GM18502 (cell line): Measurements from ENCODE around the gene FAM193B.
"Not testable (repeated sequence)": the region's sequence is repeated elsewhere in the genome, so short reads cannot be mapped to it uniquely, and the experiment has no call there.

ENCODE experiments used
- ATAC-seq: cut with Tn5 transposase; IDR thresholded peaks from one replicate; pipeline ENCODE4 v1.9.1; 2021; ENCODE audit warnings: mild to moderate bottlenecking; ENCODE audit not compliant: unreplicated experiment, poor library complexity

Gene FAM193B

GRCh38 chr5:177540438-177540837 is 13.9 kb downstream of the FAM193B start:
- no peak for ATAC-seq

GRCh38 chr5:177539411-177539810 is 15.0 kb downstream of the FAM193B start:
- ATAC-seq, result no peak

- ATAC-seq, result no peak
Observed at GRCh38 chr5:177538876-177539275, 15.5 kb downstream of the FAM193B start.

- ATAC-seq, result no peak
Observed at GRCh38 chr5:177537389-177538361, 16.7 kb downstream of the FAM193B start.

- ATAC-seq, result no peak
Observed at GRCh38 chr5:177536386-177536785, 18.0 kb downstream of the FAM193B start.

GRCh38 chr5:177535125-177535524 is 19.2 kb downstream of the FAM193B start:
- no peak for ATAC-seq

GRCh38 chr5:177534433-177534832 is 19.9 kb downstream of the FAM193B start:
- not testable (repeated sequence) for ATAC-seq

GRCh38 chr5:177531209-177531940 is 23.0 kb downstream of the FAM193B start:
- ATAC-seq, result no peak

GRCh38 chr5:177530638-177531037 is 23.7 kb downstream of the FAM193B start:
- no peak for ATAC-seq

GRCh38 chr5:177529247-177530203 is 24.8 kb downstream of the FAM193B start:
- ATAC-seq, result no peak

GRCh38 chr5:177528631-177529030 is 25.7 kb downstream of the FAM193B start:
- ATAC-seq, result no peak

- ATAC-seq, result no peak
Observed at GRCh38 chr5:177527595-177527994, 26.8 kb downstream of the FAM193B start.

GRCh38 chr5:177526791-177527190 is 27.6 kb downstream of the FAM193B start:
- ATAC-seq, result no peak

GRCh38 chr5:177526191-177526590 is 28.2 kb downstream of the FAM193B start:
- ATAC-seq, result no peak

GRCh38 chr5:177524941-177525655 is 29.3 kb downstream of the FAM193B start:
- no peak for ATAC-seq

- ATAC-seq, result no peak
Observed at GRCh38 chr5:177524539-177524900, 29.8 kb downstream of the FAM193B start.

- no peak for ATAC-seq
Observed at GRCh38 chr5:177523711-177524538, 30.4 kb downstream of the FAM193B start.

GRCh38 chr5:177520916-177521513 is 33.3 kb downstream of the FAM193B start:
- no peak for ATAC-seq
